Choroid plexus epithelial cell (primary cell): Measurements from ENCODE around the gene TRAF7.
A peak's percentile ranks its signal among the peaks of the same experiment; 100 is the strongest.

Experiments used
- DNase-seq: peaks from one replicate; pipeline ENCODE4 v3.0.0-alpha.2; 2010; ENCODE audit warnings: low read depth
- H3K4me3 ChIP-seq: 2 replicates; pipeline ENCODE4 v1.5.1; 2011; ENCODE audit warnings: low read depth, mild to moderate bottlenecking, control low read depth, low read length, moderate library complexity
- TF ChIP-seq, protein P1 (sequence below): conservative IDR thresholded peaks from 2 replicates; pipeline ENCODE4 v1.5.1; 2011; ENCODE audit warnings: low read depth, mild to moderate bottlenecking, control low read depth, inconsistent platforms, low read length, moderate library complexity

TRAF7 gene

DNA sequence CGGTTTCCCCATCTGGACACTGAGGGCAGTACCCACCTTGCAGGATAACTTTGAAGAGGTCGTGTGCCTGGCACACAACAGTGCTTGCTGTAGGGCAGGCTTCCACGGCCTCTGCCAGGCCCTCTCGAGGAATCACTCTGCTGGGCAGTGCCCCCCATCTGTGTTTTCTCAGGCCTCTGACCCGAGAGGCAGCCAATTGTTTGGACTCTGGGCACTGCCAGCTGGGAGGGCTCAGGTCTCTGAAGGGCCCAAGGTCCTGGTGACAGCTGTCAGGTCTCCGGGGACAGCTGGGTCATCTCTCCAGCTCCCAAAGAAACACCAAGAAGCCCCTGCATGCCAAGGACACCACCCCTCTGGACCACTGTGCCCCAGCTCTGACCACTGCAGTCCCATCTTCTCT is 8.2 kb upstream of the TRAF7 start:
- TF ChIP-seq, protein P1, sequence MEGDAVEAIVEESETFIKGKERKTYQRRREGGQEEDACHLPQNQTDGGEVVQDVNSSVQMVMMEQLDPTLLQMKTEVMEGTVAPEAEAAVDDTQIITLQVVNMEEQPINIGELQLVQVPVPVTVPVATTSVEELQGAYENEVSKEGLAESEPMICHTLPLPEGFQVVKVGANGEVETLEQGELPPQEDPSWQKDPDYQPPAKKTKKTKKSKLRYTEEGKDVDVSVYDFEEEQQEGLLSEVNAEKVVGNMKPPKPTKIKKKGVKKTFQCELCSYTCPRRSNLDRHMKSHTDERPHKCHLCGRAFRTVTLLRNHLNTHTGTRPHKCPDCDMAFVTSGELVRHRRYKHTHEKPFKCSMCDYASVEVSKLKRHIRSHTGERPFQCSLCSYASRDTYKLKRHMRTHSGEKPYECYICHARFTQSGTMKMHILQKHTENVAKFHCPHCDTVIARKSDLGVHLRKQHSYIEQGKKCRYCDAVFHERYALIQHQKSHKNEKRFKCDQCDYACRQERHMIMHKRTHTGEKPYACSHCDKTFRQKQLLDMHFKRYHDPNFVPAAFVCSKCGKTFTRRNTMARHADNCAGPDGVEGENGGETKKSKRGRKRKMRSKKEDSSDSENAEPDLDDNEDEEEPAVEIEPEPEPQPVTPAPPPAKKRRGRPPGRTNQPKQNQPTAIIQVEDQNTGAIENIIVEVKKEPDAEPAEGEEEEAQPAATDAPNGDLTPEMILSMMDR: no peak
- no peak overlapping the region for H3K4me3 ChIP-seq
- DNase-seq: no peak

DNA sequence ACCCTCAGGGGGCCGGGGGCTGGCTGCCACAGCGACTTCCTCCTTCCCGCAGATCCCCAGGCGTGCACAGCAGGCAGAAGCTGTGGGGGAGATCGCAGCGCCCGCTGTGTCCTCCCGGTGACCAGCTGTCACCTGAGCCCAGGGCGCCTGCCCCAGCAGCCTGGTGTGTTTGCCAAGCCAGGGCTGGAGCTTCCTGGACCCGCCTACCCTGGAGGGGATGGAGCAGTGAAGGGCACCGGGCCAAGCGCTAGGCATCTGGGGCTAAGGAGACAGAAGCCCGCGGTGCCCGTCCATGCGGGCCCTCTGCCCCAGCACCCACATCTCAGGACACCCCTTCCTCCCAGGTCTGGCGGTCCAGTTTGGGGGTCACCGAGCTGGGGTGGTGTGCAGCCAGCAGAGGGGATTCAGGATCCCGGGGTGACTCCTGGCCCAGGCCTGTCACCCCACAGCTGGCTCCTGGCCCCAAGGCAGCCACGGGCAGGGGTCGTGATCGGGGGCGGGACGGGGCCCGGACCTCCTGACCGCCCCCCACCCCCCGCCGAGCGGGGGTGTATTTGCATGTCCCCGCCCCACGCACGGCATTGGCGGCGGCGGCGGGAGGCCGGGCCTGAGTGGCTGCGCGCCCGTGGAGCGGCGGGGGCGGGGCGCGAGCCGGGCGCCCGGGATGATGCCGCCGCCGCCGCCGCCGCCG is 7.5 kb upstream of the TRAF7 start, which contains the start of gene RAB26:
Gene RAB26, plus strand, starts transcription at position 645 of the 691 bp plus-strand sequence. CDS start 159 bp downstream, outside the sequence.
- peak; percentile 47 for DNase-seq
- H3K4me3 ChIP-seq: peak within 1 kb of the TSS; percentile 48
- TF ChIP-seq, protein P1: no peak

DNA sequence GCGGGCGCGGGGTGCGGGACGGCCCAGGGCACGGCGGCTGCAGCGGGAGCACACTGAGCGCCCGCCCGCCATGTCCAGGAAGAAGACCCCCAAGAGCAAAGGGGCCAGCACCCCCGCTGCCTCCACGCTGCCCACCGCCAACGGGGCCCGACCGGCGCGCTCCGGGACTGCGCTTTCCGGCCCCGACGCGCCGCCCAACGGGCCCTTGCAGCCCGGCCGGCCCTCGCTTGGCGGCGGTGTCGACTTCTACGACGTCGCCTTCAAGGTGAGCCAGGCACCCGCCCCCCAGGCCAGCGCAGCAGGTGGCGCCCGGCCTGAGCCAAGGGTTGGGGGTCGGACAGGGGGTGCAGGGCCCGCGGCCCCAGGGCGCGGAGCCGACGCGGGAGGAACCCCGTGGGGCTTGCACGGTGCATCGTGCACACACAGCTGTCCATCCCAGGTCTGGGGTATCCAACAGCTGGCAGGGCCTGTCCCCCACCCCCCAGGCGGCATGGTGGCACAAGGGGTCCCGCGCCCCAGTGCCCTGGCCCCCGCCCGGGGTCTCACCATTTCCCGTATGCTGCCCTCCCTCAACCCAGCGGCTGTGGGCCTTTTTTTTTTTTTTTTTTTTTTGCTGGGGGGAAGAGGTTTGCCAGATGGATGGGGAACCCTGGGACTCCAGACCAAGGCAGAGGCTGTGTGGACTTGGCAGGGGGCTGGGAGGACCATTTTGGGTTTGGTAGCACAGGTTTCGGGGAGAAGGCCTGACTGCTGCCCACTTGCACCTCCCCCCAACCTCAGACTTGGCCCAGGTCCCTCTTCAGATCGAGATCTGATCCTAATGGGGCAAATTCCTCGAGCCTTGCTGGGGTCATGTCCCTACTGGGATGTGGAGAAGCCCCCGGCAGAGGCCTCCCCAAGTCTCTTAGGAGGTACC is 6.6 kb upstream of the TRAF7 start:
- peak overlapping the region; percentile 48 for H3K4me3 ChIP-seq
- TF ChIP-seq, protein P1: no peak
- no peak for DNase-seq

DNA sequence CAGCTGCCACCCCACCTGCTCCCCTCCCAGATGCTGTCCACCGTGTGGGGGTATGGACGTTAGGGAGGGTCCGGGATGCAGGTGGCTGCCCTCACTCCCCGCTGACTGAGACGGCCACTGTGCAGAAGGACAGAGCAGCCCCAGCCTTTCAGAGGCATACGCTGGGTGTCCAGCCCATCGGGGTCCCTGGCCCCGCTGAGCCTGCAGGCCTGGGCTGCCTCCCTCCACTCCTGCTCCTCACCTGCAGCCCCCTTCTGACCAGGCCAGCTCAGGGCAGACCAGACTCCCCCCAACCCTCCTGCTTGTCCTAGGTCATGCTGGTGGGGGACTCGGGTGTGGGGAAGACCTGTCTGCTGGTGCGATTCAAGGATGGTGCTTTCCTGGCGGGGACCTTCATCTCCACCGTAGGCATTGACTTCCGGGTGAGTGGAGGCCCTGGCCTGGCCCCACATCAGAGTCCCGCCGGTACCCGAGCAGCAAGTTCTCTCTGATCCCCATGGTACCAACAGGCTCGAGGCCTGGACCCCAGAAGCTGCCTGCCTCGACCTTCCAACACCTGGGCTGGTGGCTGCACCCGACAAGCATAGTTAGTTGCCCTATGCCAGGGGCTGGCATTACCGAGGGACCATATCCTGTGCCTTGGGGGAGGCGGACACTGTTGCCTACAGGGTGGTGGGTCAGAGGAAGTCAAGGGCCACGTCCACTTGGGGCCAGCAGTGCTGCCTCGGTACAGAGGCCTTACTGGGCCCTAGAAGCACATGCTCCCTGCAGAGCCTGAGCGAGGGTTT is 5.8 kb upstream of the TRAF7 start:
- peak overlapping the region; percentile 11 for H3K4me3 ChIP-seq
- TF ChIP-seq, protein P1: no peak
- no peak for DNase-seq

DNA sequence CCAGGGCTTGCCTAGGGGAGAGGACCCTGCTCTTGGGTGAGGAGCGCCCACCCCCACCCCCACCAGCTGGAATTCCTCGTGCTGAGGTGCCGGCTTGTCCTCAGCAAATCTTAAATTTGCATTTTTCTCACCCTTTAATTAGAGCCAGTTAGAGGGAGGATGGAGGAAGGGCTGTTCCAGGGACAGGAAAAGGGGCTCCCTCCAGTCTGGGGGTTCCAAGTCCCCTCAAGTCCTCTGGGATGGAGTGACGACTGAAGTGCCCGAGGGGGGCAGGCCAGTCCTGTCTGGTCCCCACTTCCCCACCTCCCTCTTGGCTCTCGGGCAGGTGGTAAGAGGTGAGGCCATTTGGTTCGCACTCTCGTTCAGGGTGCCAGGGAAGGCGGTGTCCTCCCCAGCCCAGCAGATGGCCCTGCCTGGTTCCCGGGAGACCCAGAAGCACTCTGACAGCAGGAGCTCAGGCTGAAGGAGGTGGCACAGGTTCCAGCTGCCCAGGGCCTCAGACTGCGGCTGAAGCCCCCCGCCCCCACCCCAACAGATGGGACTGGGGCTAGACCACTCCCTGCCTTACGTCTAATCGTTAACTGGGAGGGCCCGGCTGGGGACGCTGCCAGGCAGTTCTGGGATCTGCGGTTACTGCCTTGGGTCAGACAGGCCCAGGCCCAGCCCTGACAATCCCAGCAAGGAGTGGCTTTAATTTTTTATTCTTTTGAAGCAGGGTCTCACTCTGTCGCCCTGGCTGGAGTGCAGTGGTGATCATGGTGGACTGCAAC is 5.0 kb upstream of the TRAF7 start:
- DNase-seq: no peak
- no peak overlapping the region for H3K4me3 ChIP-seq
- TF ChIP-seq, protein P1: no peak
